Smooth muscle cell (in vitro differentiated cells): ENCODE measurements around the gene FAM20A. TPM values are rescaled to one million over a fixed set of nuclear protein-coding genes. Genes with fewer than 3 reads are reported as not detected.

Experiments used
- DNase-seq: peaks from one replicate; lab custom pipeline; 2025; ENCODE audit not compliant: unreplicated experiment; lab: John Stamatoyannopoulos, UW
- H2AFZ ChIP-seq: fragments of 200-600 bp; sonication (generic); 2 replicates; pipeline ENCODE4 v1.6.0; 2016; ENCODE audit warnings: antibody characterized with exemption, low read depth, mild to moderate bottlenecking
- H3F3A ChIP-seq: fragments of 200-600 bp; sonication (generic); 2 replicates; pipeline ENCODE4 v1.6.0; 2017; ENCODE audit warnings: antibody characterized with exemption, low read depth
- H3K27ac ChIP-seq: fragments of 200-600 bp; sonication (generic); 2 replicates; pipeline ENCODE4 v1.5.1; 2016; ENCODE audit warnings: low read depth, mild to moderate bottlenecking
- H3K27me3 ChIP-seq: fragments of 200-600 bp; sonication (generic); 2 replicates; pipeline ENCODE4 v1.6.1; 2016; ENCODE audit warnings: low read depth, mild to moderate bottlenecking
- H3K36me3 ChIP-seq: fragments of 200-600 bp; sonication (generic); 2 replicates; pipeline ENCODE4 v1.5.1; 2016; ENCODE audit warnings: low read depth
- H3K4me1 ChIP-seq: fragments of 200-600 bp; sonication (generic); 2 replicates; pipeline ENCODE4 v1.5.1; 2016; ENCODE audit warnings: low read depth
- H3K4me2 ChIP-seq: fragments of 200-600 bp; sonication (generic); 2 replicates; pipeline ENCODE4 v1.6.0; 2016; ENCODE audit warnings: mild to moderate bottlenecking
- H3K4me3 ChIP-seq: fragments of 200-600 bp; sonication (generic); 2 replicates; pipeline ENCODE4 v1.5.1; 2016; ENCODE audit warnings: mild to moderate bottlenecking
- H3K79me2 ChIP-seq: fragments of 200-600 bp; sonication (generic); 2 replicates; pipeline ENCODE4 v1.6.0; 2016; ENCODE audit warnings: low read depth, mild to moderate bottlenecking
- H3K9ac ChIP-seq: fragments of 200-600 bp; sonication (generic); 2 replicates; pipeline ENCODE4 v1.6.0; 2016; ENCODE audit warnings: low read depth
- H3K9me3 ChIP-seq: fragments of 200-600 bp; sonication (generic); replicated peaks from 2 replicates; pipeline ENCODE4 v1.5.1; 2016; ENCODE audit warnings: low read depth
- H4K20me1 ChIP-seq: fragments of 200-600 bp; sonication (generic); 2 replicates; pipeline ENCODE4 v1.6.0; 2016; ENCODE audit warnings: low read depth
- WGBS: methylation state at CpG from one replicate; pipeline ENCODE4 v1.1.7; 2016; ENCODE audit warnings: low lambda C conversion rate; 5-methylcytosine and 5-hydroxymethylcytosine counted together
- polyA plus RNA-seq: library from polyadenylated mRNA; unstranded; fragments of >200 nt; fragmentation: Nextera tagmentation; extraction: Ambion mirVana; gene quantifications from 2 replicates; pipeline ENCODE4 v1.2.1, GENCODE V29; 2016
- total RNA-seq: library from RNA; depleted of rRNA; stranded (reverse); fragments of >200 nt; gene quantifications from 2 replicates; pipeline ENCODE4 v1.2.3, GENCODE V29; 2014
- TF ChIP-seq, protein P1 (sequence below): fragments of 200-600 bp; sonication (generic); IDR thresholded peaks from 2 replicates; pipeline ENCODE4 v1.5.1; 2017; ENCODE audit warnings: borderline replicate concordance, mild to moderate bottlenecking, antibody characterized with exemption; ENCODE audit not compliant: insufficient read depth, poor library complexity, severe bottlenecking

The FAM20A gene
- total and polyA plus RNA-seq, 2 experiments from 2014 or later: 4.6 to 10.8 TPM

DNA sequence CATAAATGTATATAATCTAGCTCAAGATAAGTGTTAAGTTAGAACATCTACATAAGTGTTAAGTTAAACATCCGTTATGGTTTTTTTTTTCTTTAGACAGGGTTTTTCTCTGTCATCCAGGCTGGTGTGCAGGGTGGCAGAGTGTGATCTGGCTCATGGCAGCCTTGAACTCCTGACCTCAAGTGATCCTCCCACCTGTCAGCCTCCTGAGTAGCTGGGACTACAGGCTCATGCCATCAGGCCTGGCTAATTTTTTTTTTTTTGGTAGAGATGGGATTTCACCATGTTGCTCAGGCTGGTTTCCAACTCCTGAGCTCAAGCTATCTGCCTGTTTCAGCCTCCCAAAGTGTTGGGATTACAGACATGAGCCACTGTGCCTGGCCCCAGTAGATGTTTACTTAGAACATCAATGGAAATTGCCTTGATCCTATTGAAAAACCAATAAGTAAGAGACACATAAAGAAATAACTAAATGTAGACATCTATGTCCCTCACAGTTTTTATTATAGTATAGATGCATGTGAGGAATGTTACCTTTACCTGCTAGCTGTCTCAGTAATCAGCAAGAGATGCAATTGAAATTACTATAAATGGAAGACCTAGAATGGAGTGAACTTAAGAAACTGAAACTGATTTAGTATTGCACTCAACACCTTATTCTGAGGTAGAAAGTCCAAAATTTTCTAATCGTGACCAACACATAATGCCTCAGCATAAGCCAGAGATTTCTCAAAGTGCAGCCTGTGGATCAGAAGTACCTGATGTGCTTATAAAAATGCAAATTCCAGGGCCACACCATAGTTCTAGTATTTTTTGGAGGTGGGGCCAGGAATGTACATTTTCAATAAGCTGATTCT lies 5.5 kb upstream of the FAM20A start:
- no peaks in the 10 kb centered on the region for H3K4me1 ChIP-seq

DNA sequence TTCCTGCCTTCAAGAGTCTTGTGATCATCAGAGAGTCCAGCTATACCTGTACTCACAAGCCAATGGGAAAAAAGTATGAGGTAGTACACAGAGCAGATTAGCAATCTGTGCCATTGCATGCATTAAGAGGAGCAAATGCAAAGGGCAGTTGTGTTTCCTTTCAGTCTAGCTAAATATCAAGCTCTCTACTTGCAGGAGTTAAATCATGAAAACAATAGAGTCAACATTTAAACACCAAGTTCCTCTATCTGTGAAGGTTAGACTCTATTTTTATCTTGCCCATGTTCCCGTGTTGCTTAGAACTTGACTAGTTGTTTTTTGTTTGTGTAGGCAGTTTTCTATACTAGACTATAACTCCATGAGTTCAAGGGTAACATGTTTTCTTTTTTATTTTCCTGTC lies 4.7 kb upstream of the FAM20A start:
- TF ChIP-seq, protein P1, sequence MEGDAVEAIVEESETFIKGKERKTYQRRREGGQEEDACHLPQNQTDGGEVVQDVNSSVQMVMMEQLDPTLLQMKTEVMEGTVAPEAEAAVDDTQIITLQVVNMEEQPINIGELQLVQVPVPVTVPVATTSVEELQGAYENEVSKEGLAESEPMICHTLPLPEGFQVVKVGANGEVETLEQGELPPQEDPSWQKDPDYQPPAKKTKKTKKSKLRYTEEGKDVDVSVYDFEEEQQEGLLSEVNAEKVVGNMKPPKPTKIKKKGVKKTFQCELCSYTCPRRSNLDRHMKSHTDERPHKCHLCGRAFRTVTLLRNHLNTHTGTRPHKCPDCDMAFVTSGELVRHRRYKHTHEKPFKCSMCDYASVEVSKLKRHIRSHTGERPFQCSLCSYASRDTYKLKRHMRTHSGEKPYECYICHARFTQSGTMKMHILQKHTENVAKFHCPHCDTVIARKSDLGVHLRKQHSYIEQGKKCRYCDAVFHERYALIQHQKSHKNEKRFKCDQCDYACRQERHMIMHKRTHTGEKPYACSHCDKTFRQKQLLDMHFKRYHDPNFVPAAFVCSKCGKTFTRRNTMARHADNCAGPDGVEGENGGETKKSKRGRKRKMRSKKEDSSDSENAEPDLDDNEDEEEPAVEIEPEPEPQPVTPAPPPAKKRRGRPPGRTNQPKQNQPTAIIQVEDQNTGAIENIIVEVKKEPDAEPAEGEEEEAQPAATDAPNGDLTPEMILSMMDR: no peak
- WGBS: 97% methylated on average over 1 of the region's 1 CpG
- Histone ChIP-seq H2AFZ (no peak overlapping the region), H3K79me2 (no peaks in the 10 kb centered on the region), H3K4me2 (no peak overlapping the region), H3K27ac (no peak overlapping the region), H3K36me3 (no peaks in the 10 kb centered on the region), H3K4me1 (no peaks in the 10 kb centered on the region), H3F3A (peaks cover 5% of the 10 kb centered on the region), H3K9me3 (peaks cover 25% of the 10 kb centered on the region), H3K4me3 (no peak overlapping the region), H4K20me1 (no peaks in the 10 kb centered on the region), H3K27me3 (peaks cover 15% of the 10 kb centered on the region), H3K9ac (no peak overlapping the region)
- no peak for DNase-seq

More for the DNA sequence above, 5.5 kb upstream of the FAM20A start:
- Histone ChIP-seq H3K27ac (no peak overlapping the region), H3K36me3 (no peaks in the 10 kb centered on the region), H3K4me2 (no peak overlapping the region), H4K20me1 (no peaks in the 10 kb centered on the region), H3K79me2 (no peaks in the 10 kb centered on the region), H3K27me3 (peaks cover 8% of the 10 kb centered on the region), H3K9me3 (peaks cover 25% of the 10 kb centered on the region), H2AFZ (no peak overlapping the region), H3K9ac (no peak overlapping the region), H3K4me3 (no peak overlapping the region), H3F3A (peaks cover 5% of the 10 kb centered on the region)
- TF ChIP-seq, protein P1: no peak
- WGBS: 95% methylated on average over 2 of the region's 2 CpGs
- DNase-seq: no peak

DNA sequence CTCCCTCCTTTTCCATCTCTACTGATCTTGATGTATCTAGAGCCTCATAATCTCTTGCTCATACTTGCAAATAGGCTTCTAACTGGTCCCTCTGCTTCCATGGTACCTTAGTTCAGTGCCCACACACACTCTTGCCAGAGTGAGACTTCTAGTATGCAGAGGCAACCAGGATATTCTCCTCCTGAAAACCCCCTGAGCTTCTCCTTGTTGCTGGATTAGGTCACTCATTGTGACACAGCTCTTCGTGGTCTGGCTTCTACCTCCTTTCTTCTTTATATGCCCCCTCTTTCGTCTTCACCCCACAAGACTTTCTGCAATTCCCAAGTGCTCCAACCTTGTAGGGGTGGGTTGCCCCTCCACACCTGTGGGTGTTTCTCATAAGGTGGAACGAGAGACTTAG lies 2.5 kb upstream of the FAM20A start:
- TF ChIP-seq, protein P1: no peak
- H2AFZ ChIP-seq: no peak overlapping the region
- peaks cover 8% of the 10 kb centered on the region for H3K9me3 ChIP-seq
- no peak overlapping the region for H3K4me3 ChIP-seq
- no peaks in the 10 kb centered on the region for H3K4me1 ChIP-seq
- no peak for DNase-seq
- H3K36me3 ChIP-seq: no peaks in the 10 kb centered on the region
- H3K4me2 ChIP-seq: no peak overlapping the region
- H4K20me1 ChIP-seq: no peaks in the 10 kb centered on the region
- WGBS: 87% methylated on average over 3 of the region's 3 CpGs
- H3K79me2 ChIP-seq: no peaks in the 10 kb centered on the region
- H3F3A ChIP-seq: peaks cover 5% of the 10 kb centered on the region
- H3K27ac ChIP-seq: no peak overlapping the region
- no peak overlapping the region for H3K9ac ChIP-seq
- peaks cover 30% of the 10 kb centered on the region for H3K27me3 ChIP-seq
